Nephron progenitor cell (in vitro differentiated cells): ENCODE data around the gene HERC6.

Experiments
- DNase-seq: peaks from one replicate; pipeline ENCODE4 v3.0.0; 2021
- H3K27ac Mint-ChIP-seq: 2 replicates; pipeline ENCODE4 v1.8.0; 2021; ENCODE audit warnings: mild to moderate bottlenecking, moderate library complexity, mixed read lengths
- H3K27me3 Mint-ChIP-seq: 2 replicates; pipeline ENCODE4 v1.8.0; 2021; ENCODE audit warnings: mild to moderate bottlenecking, low read depth, mixed read lengths; ENCODE audit not compliant: poor library complexity
- H3K36me3 Mint-ChIP-seq: 2 replicates; pipeline ENCODE4 v1.8.0; 2021; ENCODE audit warnings: low read depth, mixed read lengths
- H3K4me1 Mint-ChIP-seq: 2 replicates; pipeline ENCODE4 v1.8.0; 2021; ENCODE audit warnings: mixed read lengths
- H3K4me3 Mint-ChIP-seq: 2 replicates; pipeline ENCODE4 v1.8.0; 2021; ENCODE audit warnings: mild to moderate bottlenecking, moderate library complexity, mixed read lengths
- H3K9me3 Mint-ChIP-seq: 2 replicates; pipeline ENCODE4 v1.8.0; 2021; ENCODE audit warnings: mild to moderate bottlenecking, moderate library complexity, mixed read lengths
- CTCF ChIP-seq: fragments of 200-600 bp; sonication (generic); IDR thresholded peaks from 2 replicates; pipeline ENCODE4 v1.5.0; 2021; ENCODE audit warnings: antibody characterized with exemption

Gene HERC6

GRCh38 chr4:88381123-88381522 lies 2.5 kb downstream of the HERC6 start:
- DNase-seq, result no peak
- no peak overlapping the region for H3K27ac Mint-ChIP-seq
- peaks cover 22% of the 10 kb centered on the region for H3K27me3 Mint-ChIP-seq
- no peaks in the 10 kb centered on the region for H3K36me3 Mint-ChIP-seq
- no peaks in the 10 kb centered on the region for H3K9me3 Mint-ChIP-seq
- no peaks in the 10 kb centered on the region for H3K4me1 Mint-ChIP-seq
- TF ChIP-seq CTCF, result no peak
- no peak overlapping the region for H3K4me3 Mint-ChIP-seq

GRCh38 chr4:88382621-88383020 lies 4.0 kb downstream of the HERC6 start:
- H3K27ac Mint-ChIP-seq, result no peak overlapping the region
- TF ChIP-seq CTCF, result no peak
- peaks cover 11% of the 10 kb centered on the region for H3K27me3 Mint-ChIP-seq
- H3K9me3 Mint-ChIP-seq, result no peaks in the 10 kb centered on the region
- DNase-seq, result no peak
- no peaks in the 10 kb centered on the region for H3K36me3 Mint-ChIP-seq
- no peaks in the 10 kb centered on the region for H3K4me1 Mint-ChIP-seq
- H3K4me3 Mint-ChIP-seq, result no peak overlapping the region

- Mint-ChIP-seq H3K9me3 (peaks cover 6% of the 10 kb centered on the region), H3K4me3 (no peak overlapping the region), H3K27me3 (no peaks in the 10 kb centered on the region), H3K27ac (no peak overlapping the region), H3K36me3 (peaks cover 7% of the 10 kb centered on the region), H3K4me1 (no peaks in the 10 kb centered on the region)
- TF ChIP-seq CTCF, result no peak
- no peak for DNase-seq
Observed at GRCh38 chr4:88390128-88390527, 11.5 kb downstream of the HERC6 start.

- H3K27ac Mint-ChIP-seq, result no peak overlapping the region
- no peaks in the 10 kb centered on the region for H3K4me1 Mint-ChIP-seq
- DNase-seq, result no peak
- H3K9me3 Mint-ChIP-seq, result peaks cover 6% of the 10 kb centered on the region
- peaks cover 7% of the 10 kb centered on the region for H3K36me3 Mint-ChIP-seq
- no peaks in the 10 kb centered on the region for H3K27me3 Mint-ChIP-seq
- H3K4me3 Mint-ChIP-seq, result no peak overlapping the region
- no peak for TF ChIP-seq CTCF
Observed at GRCh38 chr4:88391703-88392102, 13.1 kb downstream of the HERC6 start.

GRCh38 chr4:88396681-88397080 lies 18.0 kb downstream of the HERC6 start:
- Mint-ChIP-seq H3K36me3 (peaks cover 7% of the 10 kb centered on the region), H3K27me3 (no peaks in the 10 kb centered on the region)
- DNase-seq, result no peak

More at GRCh38 chr4:88396681-88397080, 18.0 kb downstream of the HERC6 start:
- Mint-ChIP-seq H3K27ac (no peak overlapping the region), H3K9me3 (peaks cover 6% of the 10 kb centered on the region), H3K4me1 (no peaks in the 10 kb centered on the region), H3K4me3 (no peak overlapping the region)
- TF ChIP-seq CTCF, result no peak
